ENCODE data around the gene EFS.
"Not testable (repeated sequence)": the region's sequence is repeated elsewhere in the genome, so short reads cannot be mapped to it uniquely, and the experiment has no call there.

The EFS gene

DNA sequence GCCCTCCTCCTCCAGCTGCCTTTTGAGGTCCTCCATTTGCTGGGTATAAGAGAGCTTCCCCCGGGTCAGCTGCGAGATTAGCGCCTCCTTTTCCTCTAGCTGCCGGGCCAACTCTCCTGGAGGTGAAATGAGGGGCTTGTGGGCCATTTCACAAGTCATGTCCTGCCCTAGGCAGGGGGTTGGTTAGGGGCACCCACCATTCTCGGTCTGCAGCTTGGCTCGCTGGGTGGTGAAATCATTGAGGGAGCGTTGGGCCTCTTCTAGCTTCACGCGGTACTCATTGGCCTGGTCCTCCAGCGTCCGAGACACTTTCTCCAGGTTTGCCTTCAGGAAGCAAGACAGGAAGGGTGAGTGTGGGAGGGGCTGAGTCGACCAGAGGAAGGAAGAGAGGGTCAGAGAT lies 24.4 kb upstream of the EFS start:
- no peak for DNase-seq (ENCODE audit: low spot score)
- TF ChIP-seq, protein P1, sequence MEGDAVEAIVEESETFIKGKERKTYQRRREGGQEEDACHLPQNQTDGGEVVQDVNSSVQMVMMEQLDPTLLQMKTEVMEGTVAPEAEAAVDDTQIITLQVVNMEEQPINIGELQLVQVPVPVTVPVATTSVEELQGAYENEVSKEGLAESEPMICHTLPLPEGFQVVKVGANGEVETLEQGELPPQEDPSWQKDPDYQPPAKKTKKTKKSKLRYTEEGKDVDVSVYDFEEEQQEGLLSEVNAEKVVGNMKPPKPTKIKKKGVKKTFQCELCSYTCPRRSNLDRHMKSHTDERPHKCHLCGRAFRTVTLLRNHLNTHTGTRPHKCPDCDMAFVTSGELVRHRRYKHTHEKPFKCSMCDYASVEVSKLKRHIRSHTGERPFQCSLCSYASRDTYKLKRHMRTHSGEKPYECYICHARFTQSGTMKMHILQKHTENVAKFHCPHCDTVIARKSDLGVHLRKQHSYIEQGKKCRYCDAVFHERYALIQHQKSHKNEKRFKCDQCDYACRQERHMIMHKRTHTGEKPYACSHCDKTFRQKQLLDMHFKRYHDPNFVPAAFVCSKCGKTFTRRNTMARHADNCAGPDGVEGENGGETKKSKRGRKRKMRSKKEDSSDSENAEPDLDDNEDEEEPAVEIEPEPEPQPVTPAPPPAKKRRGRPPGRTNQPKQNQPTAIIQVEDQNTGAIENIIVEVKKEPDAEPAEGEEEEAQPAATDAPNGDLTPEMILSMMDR (IDR thresholded peaks at IDR 0.05; ENCODE audit: borderline replicate concordance, control extremely low read depth, extremely low read depth, insufficient read depth, missing control alignments) = no peak
- in situ Hi-C loops (cut with MboI; ENCODE audit: low sequenced_read_pairs, unreplicated experiment) = no loop called here

GRCh38 chr14:23388996-23389395 lies 24.0 kb upstream of the EFS start:
- DNase-seq (ENCODE audit: low spot score) = no peak
- TF ChIP-seq, protein P1 (IDR thresholded peaks at IDR 0.05; ENCODE audit: borderline replicate concordance, control extremely low read depth, extremely low read depth, insufficient read depth, missing control alignments) = no peak
- in situ Hi-C loops (cut with MboI; ENCODE audit: low sequenced_read_pairs, unreplicated experiment) = no loop called here

GRCh38 chr14:23387916-23388882 lies 23.2 kb upstream of the EFS start:
- TF ChIP-seq, protein P1 (IDR thresholded peaks at IDR 0.05; ENCODE audit: borderline replicate concordance, control extremely low read depth, extremely low read depth, insufficient read depth, missing control alignments) = no peak

GRCh38 chr14:23386999-23387398 lies 22.0 kb upstream of the EFS start:
- DNase-seq (ENCODE audit: low spot score) = no peak
- in situ Hi-C loops (cut with MboI; ENCODE audit: low sequenced_read_pairs, unreplicated experiment) = no loop called here
- TF ChIP-seq, protein P1 (IDR thresholded peaks at IDR 0.05; ENCODE audit: borderline replicate concordance, control extremely low read depth, extremely low read depth, insufficient read depth, missing control alignments) = no peak

More at GRCh38 chr14:23387916-23388882, 23.2 kb upstream of the EFS start:
- no peak for DNase-seq (ENCODE audit: low spot score)
- in situ Hi-C loops (cut with MboI; ENCODE audit: low sequenced_read_pairs, unreplicated experiment) = no loop called here

- DNase-seq (ENCODE audit: low spot score); in situ Hi-C loops (cut with MboI; ENCODE audit: low sequenced_read_pairs, unreplicated experiment): not testable (repeated sequence)
Observed at GRCh38 chr14:23386266-23386657, 21.3 kb upstream of the EFS start.

GRCh38 chr14:23385642-23386265 lies 20.8 kb upstream of the EFS start:
- in situ Hi-C loops (cut with MboI; ENCODE audit: low sequenced_read_pairs, unreplicated experiment) = no loop called here
- no peak for DNase-seq (ENCODE audit: low spot score)
- TF ChIP-seq, protein P1 (IDR thresholded peaks at IDR 0.05; ENCODE audit: borderline replicate concordance, control extremely low read depth, extremely low read depth, insufficient read depth, missing control alignments) = no peak

DNA sequence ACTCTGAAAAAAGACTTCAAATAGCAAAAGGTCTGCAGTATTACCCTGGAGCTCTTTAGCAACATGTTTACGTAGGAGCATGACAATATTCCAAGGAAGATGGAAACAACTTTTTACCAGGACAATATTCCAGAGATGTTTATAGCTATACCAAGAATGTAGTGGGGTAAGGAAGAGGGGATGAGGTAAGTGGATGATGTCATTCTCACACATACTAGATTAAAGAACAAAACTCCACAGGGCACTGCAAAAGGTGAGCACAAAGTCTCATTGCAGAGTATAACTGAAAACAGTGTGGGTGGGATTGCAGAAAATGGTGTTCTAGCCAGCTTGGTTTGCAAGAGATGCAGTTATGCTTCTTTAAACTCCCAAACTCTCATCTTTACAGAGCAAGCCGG lies 20.3 kb upstream of the EFS start:
- DNase-seq (ENCODE audit: low spot score) = no peak
- TF ChIP-seq, protein P1 (IDR thresholded peaks at IDR 0.05; ENCODE audit: borderline replicate concordance, control extremely low read depth, extremely low read depth, insufficient read depth, missing control alignments) = no peak
- in situ Hi-C loops (cut with MboI; ENCODE audit: low sequenced_read_pairs, unreplicated experiment) = no loop called here
